Activated CD4-positive, alpha-beta memory T cell treated with anti-CD3 and anti-CD28 coated beads for 36 hours (primary cell): ENCODE results near the gene B4GALT2. TPM values are rescaled to one million over a fixed set of nuclear protein-coding genes. Genes with fewer than 3 reads are reported as not detected.

Source experiments
- CTCF ChIA-PET: fragments of 350-600 bp; sonication (Branson Sonifier 250); formaldehyde crosslinking; loops from one replicate; lab custom pipeline; 2021; ENCODE audit warnings: antibody characterized with exemption, inconsistent platforms; lab: Charles Lee
- POLR2A ChIA-PET: fragments of 350-600 bp; sonication (Branson Sonifier 250); formaldehyde crosslinking; loops from one replicate; lab custom pipeline; 2021; ENCODE audit warnings: antibody characterized with exemption; lab: Charles Lee
- DNase-seq: peaks from one replicate; pipeline ENCODE4 v3.0.0-alpha.2; 2020
- H3K27ac Mint-ChIP-seq: one replicate; pipeline ENCODE4 v1.8.0; 2021; ENCODE audit warnings: mixed read lengths
- H3K27me3 Mint-ChIP-seq: one replicate; pipeline ENCODE4 v1.8.0; 2021; ENCODE audit warnings: mixed read lengths
- H3K36me3 Mint-ChIP-seq: one replicate; pipeline ENCODE4 v1.8.0; 2021; ENCODE audit warnings: mixed read lengths
- H3K4me1 Mint-ChIP-seq: one replicate; pipeline ENCODE4 v1.8.0; 2021; ENCODE audit warnings: low read depth, mixed read lengths
- H3K4me3 Mint-ChIP-seq: one replicate; pipeline ENCODE4 v1.8.0; 2021; ENCODE audit warnings: mild to moderate bottlenecking, mixed read lengths
- H3K9me3 Mint-ChIP-seq: one replicate; pipeline ENCODE4 v1.8.0; 2021; ENCODE audit warnings: mixed read lengths
- intact Hi-C: fragments of 100-400 bp; cut with micrococcal nuclease; formaldehyde crosslinking; loops from one replicate; pipeline ENCODE4 v1.15.1; 2023
- total RNA-seq, 2 experiments: library from RNA; stranded (reverse); gene quantifications; one replicate each; pipeline ENCODE4 v1.2.3, GENCODE V29; 2021

B4GALT2 gene
- total RNA-seq, 2 experiments from 2014 or later: 26.1 TPM

GRCh38 chr1:43981135-43981491, 2.1 kb downstream of the B4GALT2 start:
- Mint-ChIP-seq H3K27me3 (no peaks in the 10 kb centered on the region), H3K9me3 (no peaks in the 10 kb centered on the region), H3K27ac (no peak overlapping the region), H3K4me3 (no peak overlapping the region), H3K4me1 (peaks cover 39% of the 10 kb centered on the region), H3K36me3 (peaks cover 33% of the 10 kb centered on the region)
- ChIA-PET POLR2A (no interaction called here), CTCF (interaction anchor here (1.2 kb wide), 1 partner anchor 46 kb away, joined by 3 read pairs; no protein-coding TSS in a partner anchor)
- intact Hi-C loops: no loop called here
- no peak for DNase-seq

- CTCF ChIA-PET: interaction anchor here (1.2 kb wide), 1 partner anchor 47 kb away, joined by 3 read pairs; no protein-coding TSS in a partner anchor
- intact Hi-C loops: no loop called here
Measured at GRCh38 chr1:43981636-43982035, 2.6 kb downstream of the B4GALT2 start.

GRCh38 chr1:43982241-43982640, 3.2 kb downstream of the B4GALT2 start:
- H3K4me3 Mint-ChIP-seq: no peak overlapping the region
- no peaks in the 10 kb centered on the region for H3K27me3 Mint-ChIP-seq
- H3K4me1 Mint-ChIP-seq: peaks cover 28% of the 10 kb centered on the region
- DNase-seq: no peak
- peaks cover 25% of the 10 kb centered on the region for H3K36me3 Mint-ChIP-seq
- POLR2A ChIA-PET: no interaction called here
- CTCF ChIA-PET: interaction anchor here (1.2 kb wide), 1 partner anchor 47 kb away, joined by 3 read pairs; no protein-coding TSS in a partner anchor
- H3K27ac Mint-ChIP-seq: no peak overlapping the region
- no peaks in the 10 kb centered on the region for H3K9me3 Mint-ChIP-seq
- intact Hi-C loops: no loop called here

More at GRCh38 chr1:43981636-43982035, 2.6 kb downstream of the B4GALT2 start:
- peaks cover 34% of the 10 kb centered on the region for H3K4me1 Mint-ChIP-seq
- peaks cover 31% of the 10 kb centered on the region for H3K36me3 Mint-ChIP-seq
- H3K27ac Mint-ChIP-seq: no peak overlapping the region
- no peaks in the 10 kb centered on the region for H3K27me3 Mint-ChIP-seq
- DNase-seq: no peak
- H3K9me3 Mint-ChIP-seq: no peaks in the 10 kb centered on the region
- POLR2A ChIA-PET: no interaction called here
- H3K4me3 Mint-ChIP-seq: no peak overlapping the region

- DNase-seq: no peak
- intact Hi-C loops: no loop called here
- Mint-ChIP-seq H3K36me3 (peaks cover 19% of the 10 kb centered on the region), H3K4me3 (no peak overlapping the region), H3K27ac (no peak overlapping the region), H3K9me3 (no peaks in the 10 kb centered on the region), H3K27me3 (no peaks in the 10 kb centered on the region), H3K4me1 (peaks cover 22% of the 10 kb centered on the region)
- CTCF ChIA-PET: no interaction called here
- POLR2A ChIA-PET: no interaction called here
Measured at GRCh38 chr1:43982808-43983207, 3.8 kb downstream of the B4GALT2 start.

GRCh38 chr1:43983253-43983899, 4.4 kb downstream of the B4GALT2 start:
- CTCF ChIA-PET: no interaction called here
- Mint-ChIP-seq H3K9me3 (no peaks in the 10 kb centered on the region), H3K4me1 (peaks cover 17% of the 10 kb centered on the region), H3K27ac (no peak overlapping the region), H3K4me3 (no peak overlapping the region), H3K27me3 (no peaks in the 10 kb centered on the region), H3K36me3 (peaks cover 15% of the 10 kb centered on the region)
- no peak for DNase-seq
- POLR2A ChIA-PET: no interaction called here
- intact Hi-C loops: no loop called here

GRCh38 chr1:43984855-43985254, 5.8 kb downstream of the B4GALT2 start:
- CTCF ChIA-PET: no interaction called here
- intact Hi-C loops: no loop called here
- no peaks in the 10 kb centered on the region for H3K27me3 Mint-ChIP-seq
- peaks cover 10% of the 10 kb centered on the region for H3K4me1 Mint-ChIP-seq
- POLR2A ChIA-PET: no interaction called here
- no peak for DNase-seq
- H3K27ac Mint-ChIP-seq: no peak overlapping the region
- no peaks in the 10 kb centered on the region for H3K9me3 Mint-ChIP-seq
- H3K4me3 Mint-ChIP-seq: no peak overlapping the region
- peaks cover 15% of the 10 kb centered on the region for H3K36me3 Mint-ChIP-seq

- no peak overlapping the region for H3K27ac Mint-ChIP-seq
- no peak overlapping the region for H3K4me3 Mint-ChIP-seq
- no peaks in the 10 kb centered on the region for H3K27me3 Mint-ChIP-seq
- H3K36me3 Mint-ChIP-seq: peaks cover 11% of the 10 kb centered on the region
- no peak for DNase-seq
- H3K4me1 Mint-ChIP-seq: peaks cover 4% of the 10 kb centered on the region
- CTCF ChIA-PET: interaction anchor here (1.3 kb wide), 1 partner anchor 63 kb away, joined by 6 read pairs; no protein-coding TSS in a partner anchor
- no peaks in the 10 kb centered on the region for H3K9me3 Mint-ChIP-seq
- intact Hi-C loops: no loop called here
- POLR2A ChIA-PET: no interaction called here
Measured at GRCh38 chr1:43985984-43986595, 7.1 kb downstream of the B4GALT2 start.

- no peaks in the 10 kb centered on the region for H3K9me3 Mint-ChIP-seq
- H3K4me3 Mint-ChIP-seq: no peak overlapping the region
- peaks cover 5% of the 10 kb centered on the region for H3K4me1 Mint-ChIP-seq
- no peaks in the 10 kb centered on the region for H3K27me3 Mint-ChIP-seq
- no peak overlapping the region for H3K27ac Mint-ChIP-seq
- DNase-seq: no peak
- H3K36me3 Mint-ChIP-seq: peaks cover 11% of the 10 kb centered on the region
- intact Hi-C loops: no loop called here
- ChIA-PET CTCF (interaction anchor here (1.3 kb wide), 1 partner anchor 62 kb away, joined by 6 read pairs; no protein-coding TSS in a partner anchor), POLR2A (no interaction called here)
Measured at GRCh38 chr1:43986712-43987111, 7.7 kb downstream of the B4GALT2 start.

- Mint-ChIP-seq H3K9me3 (no peaks in the 10 kb centered on the region), H3K36me3 (peaks cover 11% of the 10 kb centered on the region), H3K27ac (no peak overlapping the region), H3K4me3 (no peak overlapping the region), H3K4me1 (peaks cover 7% of the 10 kb centered on the region), H3K27me3 (no peaks in the 10 kb centered on the region)
- ChIA-PET POLR2A (no interaction called here), CTCF (interaction anchor here (1.3 kb wide), 2 partner anchors 49 to 61 kb away, joined by 5 to 6 read pairs; no protein-coding TSS in a partner anchor)
- no peak for DNase-seq
- intact Hi-C loops: no loop called here
Measured at GRCh38 chr1:43987159-43987902, 8.3 kb downstream of the B4GALT2 start.

GRCh38 chr1:43990271-43991199, 11.5 kb downstream of the B4GALT2 start:
- intact Hi-C loops: loop anchor here (5.0 kb wide), 1 partner anchor 42 kb away; the partner anchor contains the start of gene SLC6A9
- H3K4me3 Mint-ChIP-seq: peak overlapping the region; percentile 86
- CTCF ChIA-PET: interaction anchor here (0.6 to 3.8 kb wide), 5 partner anchors 14 to 227 kb away, joined by 3 to 23 read pairs (median 4); no protein-coding TSS in a partner anchor
- POLR2A ChIA-PET: interaction anchor here (1.4 kb wide), 2 partner anchors 9 to 16 kb away, joined by 3 read pairs; partner anchors contain the start of gene ATP6V0B
- H3K27ac Mint-ChIP-seq: no peak overlapping the region
- DNase-seq: peak; percentile 15
- peaks cover 4% of the 10 kb centered on the region for H3K36me3 Mint-ChIP-seq
- no peaks in the 10 kb centered on the region for H3K9me3 Mint-ChIP-seq
- peaks cover 11% of the 10 kb centered on the region for H3K4me1 Mint-ChIP-seq
- H3K27me3 Mint-ChIP-seq: no peaks in the 10 kb centered on the region

GRCh38 chr1:43991200-43991475, 12.1 kb downstream of the B4GALT2 start:
- intact Hi-C loops: loop anchor here (5.0 kb wide), 1 partner anchor 41 kb away; the partner anchor contains the start of gene SLC6A9
- Mint-ChIP-seq H3K4me3 (peak overlapping the region; percentile 86), H3K27me3 (no peaks in the 10 kb centered on the region), H3K27ac (no peak overlapping the region), H3K4me1 (peaks cover 11% of the 10 kb centered on the region), H3K9me3 (no peaks in the 10 kb centered on the region), H3K36me3 (peaks cover 2% of the 10 kb centered on the region)
- POLR2A ChIA-PET: interaction anchor here (1.4 kb wide), 2 partner anchors 8 to 16 kb away, joined by 3 read pairs; partner anchors contain the start of gene ATP6V0B
- no peak for DNase-seq
- CTCF ChIA-PET: interaction anchor here (1.2 to 3.8 kb wide), 2 partner anchors 14 to 56 kb away, joined by 4 to 23 read pairs; no protein-coding TSS in a partner anchor
